Endothelial cell (in vitro differentiated cells): ENCODE data around the gene TMEM239. TPM values are rescaled to one million over a fixed set of nuclear protein-coding genes. Genes with fewer than 3 reads are reported as not detected.

Source experiments
- DNase-seq: peaks from one replicate; pipeline ENCODE4 v3.0.0; 2021; ENCODE audit warnings: low spot score
- H3K27ac Mint-ChIP-seq: one replicate; pipeline ENCODE4 v1.8.0; 2021; ENCODE audit warnings: mixed read lengths, inconsistent platforms; ENCODE audit not compliant: unreplicated experiment
- H3K27me3 Mint-ChIP-seq: one replicate; pipeline ENCODE4 v1.8.0; 2021; ENCODE audit warnings: mild to moderate bottlenecking, moderate library complexity, mixed read lengths, inconsistent platforms; ENCODE audit not compliant: unreplicated experiment
- H3K36me3 Mint-ChIP-seq: one replicate; pipeline ENCODE4 v1.8.0; 2021; ENCODE audit warnings: mild to moderate bottlenecking, low read depth, mixed read lengths, inconsistent platforms; ENCODE audit not compliant: unreplicated experiment
- H3K4me1 Mint-ChIP-seq: one replicate; pipeline ENCODE4 v1.8.0; 2021; ENCODE audit warnings: mild to moderate bottlenecking, mixed read lengths, inconsistent platforms; ENCODE audit not compliant: unreplicated experiment
- H3K4me3 Mint-ChIP-seq: one replicate; pipeline ENCODE4 v1.8.0; 2021; ENCODE audit warnings: mild to moderate bottlenecking, mixed read lengths, inconsistent platforms; ENCODE audit not compliant: unreplicated experiment
- H3K9me3 Mint-ChIP-seq: one replicate; pipeline ENCODE4 v1.8.0; 2021; ENCODE audit warnings: mixed read lengths, inconsistent platforms; ENCODE audit not compliant: unreplicated experiment
- CTCF ChIP-seq: fragments of 200-600 bp; sonication (generic); IDR thresholded peaks from one replicate; pipeline ENCODE4 v1.5.0; 2021; ENCODE audit warnings: antibody characterized with exemption; ENCODE audit not compliant: unreplicated experiment
- total RNA-seq: library from RNA; stranded (reverse); fragmentation: NEBNext Ultra II Directional; extraction: Animal tissue kit (Norgen Biotek cat#: 25700); gene quantifications from one replicate; pipeline ENCODE4 v1.2.1, GENCODE V29; 2021; ENCODE audit not compliant: unreplicated experiment

TMEM239 gene
- total RNA-seq, 1 donor from 2014 or later = not detected

- no peak for DNase-seq
- Mint-ChIP-seq H3K36me3 (peaks cover 21% of the 10 kb centered on the region), H3K27me3 (peaks cover 13% of the 10 kb centered on the region), H3K9me3 (no peaks in the 10 kb centered on the region), H3K4me1 (peaks cover 15% of the 10 kb centered on the region), H3K4me3 (no peak overlapping the region), H3K27ac (no peak overlapping the region)
- no peak for TF ChIP-seq CTCF
These were observed 18.4 kb downstream of the TMEM239 start for GRCh38 chr20:2834401-2835110.

GRCh38 chr20:2835331-2835796, 19.2 kb downstream of the TMEM239 start:
- no peak for TF ChIP-seq CTCF
- peaks cover 21% of the 10 kb centered on the region for H3K36me3 Mint-ChIP-seq
- H3K27me3 Mint-ChIP-seq = peaks cover 14% of the 10 kb centered on the region
- H3K4me1 Mint-ChIP-seq = peaks cover 17% of the 10 kb centered on the region
- no peak overlapping the region for H3K4me3 Mint-ChIP-seq
- no peak for DNase-seq
- H3K27ac Mint-ChIP-seq = no peak overlapping the region
- H3K9me3 Mint-ChIP-seq = no peaks in the 10 kb centered on the region

- Mint-ChIP-seq H3K9me3 (no peaks in the 10 kb centered on the region), H3K27me3 (peaks cover 14% of the 10 kb centered on the region), H3K4me3 (peak overlapping the region; percentile 38), H3K27ac (no peak overlapping the region), H3K36me3 (peaks cover 21% of the 10 kb centered on the region), H3K4me1 (peaks cover 17% of the 10 kb centered on the region)
- no peak for TF ChIP-seq CTCF
- no peak for DNase-seq
These were observed 19.9 kb downstream of the TMEM239 start for GRCh38 chr20:2836035-2836434.

GRCh38 chr20:2837221-2837960, 21.2 kb downstream of the TMEM239 start:
- no peak for DNase-seq
- peaks cover 24% of the 10 kb centered on the region for H3K36me3 Mint-ChIP-seq
- peaks cover 21% of the 10 kb centered on the region for H3K4me1 Mint-ChIP-seq
- no peak overlapping the region for H3K4me3 Mint-ChIP-seq
- H3K27me3 Mint-ChIP-seq = peaks cover 16% of the 10 kb centered on the region
- H3K27ac Mint-ChIP-seq = no peak overlapping the region
- no peak for TF ChIP-seq CTCF
- H3K9me3 Mint-ChIP-seq = no peaks in the 10 kb centered on the region
